ENCODE measurements around the gene CST7.

Gene CST7

GRCh38 chr20:25003002-25003401 is 53.9 kb downstream of the CST7 start:
- no peak for DNase-seq (ENCODE audit: low read depth in 3 of 3)

DNA sequence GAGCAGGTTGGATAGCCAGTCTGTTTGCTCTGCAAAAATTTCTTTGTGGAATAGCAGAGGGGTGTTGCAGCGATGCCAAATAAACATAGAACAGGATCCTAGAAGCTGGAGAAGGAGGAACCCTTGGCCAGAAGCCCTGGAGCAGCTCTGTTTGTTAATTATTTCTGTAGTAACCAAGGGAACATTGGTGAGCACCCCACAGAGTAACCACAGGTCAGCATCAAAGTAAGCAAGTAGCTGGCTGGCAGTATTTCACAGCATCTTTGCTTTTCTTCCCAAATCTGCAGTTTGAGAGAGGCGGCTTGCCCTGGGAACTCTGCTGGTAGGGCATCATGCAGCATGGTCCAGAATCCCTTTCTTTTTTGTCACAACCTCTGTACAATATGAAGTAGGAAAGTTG is 56.2 kb downstream of the CST7 start:
- no peak for DNase-seq (ENCODE audit: low read depth in 3 of 3)

- DNase-seq (ENCODE audit: low read depth in 3 of 3): no peak
These were observed 56.6 kb downstream of the CST7 start for GRCh38 chr20:25005661-25006060.

DNA sequence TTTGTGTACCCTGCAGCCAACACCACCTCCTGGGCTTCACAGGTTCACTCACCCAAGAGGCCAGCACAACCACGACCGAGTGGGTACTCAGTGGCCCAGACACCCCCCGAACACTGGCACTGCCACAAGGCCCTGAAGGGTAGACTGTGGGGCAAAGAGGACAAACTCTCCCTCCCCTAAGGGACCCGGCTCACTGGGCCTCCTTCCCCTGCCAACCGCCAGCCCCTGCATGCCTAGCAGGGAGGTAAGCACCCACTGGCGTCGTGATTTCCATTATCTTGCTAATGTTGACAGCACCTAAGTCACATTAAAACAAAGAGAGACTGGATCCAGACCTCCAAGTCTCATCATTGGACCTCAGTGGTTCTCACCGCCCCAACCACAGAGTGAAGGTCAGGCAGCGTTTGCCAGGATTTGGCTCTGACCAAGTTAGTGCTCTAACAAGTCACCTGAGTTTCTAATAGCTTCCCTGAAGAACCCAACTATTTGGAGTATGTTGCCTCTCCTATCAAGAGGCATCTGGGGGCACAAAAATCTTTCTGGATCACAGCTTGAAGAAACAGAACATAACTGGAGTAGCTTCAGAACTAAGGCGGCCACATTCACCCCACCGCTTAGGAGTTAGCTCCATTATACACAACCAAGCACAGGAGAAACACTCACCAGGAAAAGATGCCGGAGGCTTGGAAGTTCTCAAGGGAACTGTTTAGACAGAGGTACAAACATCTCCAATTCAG is 57.5 kb downstream of the CST7 start:
- no peak for DNase-seq (ENCODE audit: low read depth in 3 of 3)

DNA sequence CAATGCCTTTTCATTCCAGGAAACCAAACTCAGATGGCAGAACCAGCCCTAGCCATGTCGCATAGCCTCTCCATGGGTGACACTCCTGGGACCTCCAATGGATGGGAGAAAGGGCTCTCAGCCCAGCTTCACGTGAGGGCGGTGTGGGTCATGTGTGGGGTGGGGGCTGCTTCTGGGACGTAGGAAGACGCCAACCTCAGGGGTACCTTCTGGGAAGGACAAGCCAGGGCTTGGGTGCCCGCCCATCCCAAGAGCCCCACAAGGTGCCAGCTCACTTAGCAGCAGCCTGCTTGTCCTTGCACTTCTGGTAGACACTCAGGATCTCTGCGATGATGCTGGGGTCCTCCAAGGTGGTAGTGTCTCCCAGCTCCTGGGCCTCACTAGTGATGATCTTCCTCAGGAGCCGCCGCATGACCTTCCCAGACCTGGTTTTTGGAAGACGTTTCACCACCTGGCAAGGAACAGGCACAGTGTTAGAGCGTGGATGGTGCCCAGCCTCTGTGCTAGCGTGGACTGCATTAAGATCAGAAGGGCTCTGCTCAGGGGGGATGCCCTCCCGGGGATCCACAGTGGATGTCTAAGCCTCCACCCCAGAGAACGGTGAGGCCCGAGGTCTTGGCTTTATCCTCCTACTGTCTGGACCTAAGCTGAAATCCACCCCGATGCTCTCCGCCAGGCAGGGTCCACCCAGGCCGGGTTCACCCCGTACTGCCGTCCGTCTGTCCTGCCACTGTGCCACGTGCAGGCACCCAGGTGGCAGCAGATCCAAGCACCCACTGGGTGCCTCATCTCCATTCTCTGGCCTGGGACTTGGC is 58.6 kb downstream of the CST7 start:
- no peak for DNase-seq (ENCODE audit: low read depth in 3 of 3)

DNA sequence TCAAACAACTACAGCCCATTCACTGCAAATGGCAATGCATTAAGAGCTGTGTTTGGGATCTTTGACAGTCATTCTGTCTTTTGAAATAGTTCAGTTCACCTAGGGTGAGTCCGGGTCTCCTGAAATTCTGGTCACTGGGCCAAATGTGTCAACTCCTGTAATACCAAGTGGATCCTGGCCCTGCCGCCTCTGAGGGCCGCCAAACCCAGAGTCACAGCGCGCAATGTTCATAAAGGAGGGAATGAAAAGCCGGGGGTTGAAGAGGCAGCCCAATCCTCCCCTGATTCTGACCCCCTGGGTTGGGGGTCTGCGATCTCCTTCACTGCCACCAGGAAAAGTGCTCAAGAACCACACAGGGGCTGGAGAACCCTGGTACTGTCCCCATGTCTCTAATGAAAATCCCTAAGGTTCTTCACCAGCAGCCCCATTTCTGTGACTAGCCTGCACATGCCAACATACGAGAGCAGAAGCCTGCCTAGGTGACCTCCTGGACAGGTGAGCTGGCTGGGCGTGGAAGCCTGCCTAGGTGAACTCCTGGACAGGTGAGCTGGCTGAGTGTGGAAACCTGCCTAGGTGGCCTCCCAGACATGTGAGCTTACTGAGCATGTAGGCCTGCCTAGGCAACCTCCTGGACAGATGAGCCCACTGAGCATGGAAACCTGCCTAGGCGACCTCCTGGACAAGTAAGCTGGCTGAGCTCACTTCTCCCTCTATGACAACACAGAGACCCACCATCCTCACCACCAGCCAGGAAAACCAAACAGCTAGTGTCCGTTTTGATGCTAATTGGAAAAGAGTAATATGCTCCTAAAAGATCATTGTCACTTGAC is 59.5 kb downstream of the CST7 start:
- no peak for DNase-seq (ENCODE audit: low read depth in 3 of 3)

All from stimulated activated CD4-positive, alpha-beta T cell treated with anti-CD3 and anti-CD28 coated beads, TNF-alpha, amount 100 ng/mL, for 48 hours (primary cell).